Measurements from ENCODE around the gene TRMT44.

Gene TRMT44

DNA sequence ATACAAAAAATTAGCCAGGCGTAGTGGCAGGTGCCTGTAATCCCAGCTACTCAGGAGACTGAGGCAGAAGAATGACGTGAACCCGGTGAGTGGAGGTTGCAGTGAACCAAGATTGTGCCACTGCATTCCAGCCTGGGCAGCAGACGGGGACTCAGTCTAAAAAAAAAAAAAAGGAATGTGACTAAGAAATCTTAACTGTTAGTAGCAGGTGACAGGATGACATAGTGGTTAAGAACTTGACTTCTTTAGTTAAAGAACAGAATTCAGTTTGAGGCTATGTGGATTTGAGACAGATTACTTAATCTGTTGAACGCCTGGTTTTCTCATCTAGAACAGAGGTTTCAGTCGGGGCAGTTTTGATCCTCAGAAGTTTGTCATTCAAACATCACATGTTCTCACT lies 3.2 kb downstream of the TRMT44 start:
- no peak overlapping the region for H3K27ac ChIP-seq

DNA sequence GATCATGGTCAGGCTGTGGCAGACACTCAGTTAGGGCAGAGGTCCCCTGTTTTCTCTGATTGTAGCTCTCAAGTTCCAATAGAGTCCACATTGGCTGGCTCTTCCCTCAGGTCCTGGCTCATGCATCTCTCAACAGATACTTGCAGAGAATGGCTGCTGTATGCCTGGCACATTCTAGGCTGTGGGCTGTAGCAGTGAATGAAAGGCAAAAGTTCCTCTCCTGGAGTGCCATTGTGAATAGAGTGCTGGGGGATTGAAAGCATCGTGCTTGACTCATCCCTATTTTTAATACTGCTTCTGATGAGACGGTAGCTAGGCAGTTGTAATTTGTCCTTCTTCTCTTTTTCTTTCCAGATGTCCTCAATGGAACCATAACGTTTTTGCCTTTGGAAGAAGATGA lies 5.5 kb downstream of the TRMT44 start:
- TF ChIP-seq ZFX (IDR thresholded peaks at IDR 0.05; ENCODE audit: borderline replicate concordance) = no peak
- TF ChIP-seq, protein P1, sequence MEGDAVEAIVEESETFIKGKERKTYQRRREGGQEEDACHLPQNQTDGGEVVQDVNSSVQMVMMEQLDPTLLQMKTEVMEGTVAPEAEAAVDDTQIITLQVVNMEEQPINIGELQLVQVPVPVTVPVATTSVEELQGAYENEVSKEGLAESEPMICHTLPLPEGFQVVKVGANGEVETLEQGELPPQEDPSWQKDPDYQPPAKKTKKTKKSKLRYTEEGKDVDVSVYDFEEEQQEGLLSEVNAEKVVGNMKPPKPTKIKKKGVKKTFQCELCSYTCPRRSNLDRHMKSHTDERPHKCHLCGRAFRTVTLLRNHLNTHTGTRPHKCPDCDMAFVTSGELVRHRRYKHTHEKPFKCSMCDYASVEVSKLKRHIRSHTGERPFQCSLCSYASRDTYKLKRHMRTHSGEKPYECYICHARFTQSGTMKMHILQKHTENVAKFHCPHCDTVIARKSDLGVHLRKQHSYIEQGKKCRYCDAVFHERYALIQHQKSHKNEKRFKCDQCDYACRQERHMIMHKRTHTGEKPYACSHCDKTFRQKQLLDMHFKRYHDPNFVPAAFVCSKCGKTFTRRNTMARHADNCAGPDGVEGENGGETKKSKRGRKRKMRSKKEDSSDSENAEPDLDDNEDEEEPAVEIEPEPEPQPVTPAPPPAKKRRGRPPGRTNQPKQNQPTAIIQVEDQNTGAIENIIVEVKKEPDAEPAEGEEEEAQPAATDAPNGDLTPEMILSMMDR (IDR thresholded peaks at IDR 0.05) = no peak
- no peak overlapping the region for H3K27ac ChIP-seq

More for the DNA sequence above, 3.2 kb downstream of the TRMT44 start:
- TF ChIP-seq, protein P1 (IDR thresholded peaks at IDR 0.05) = no peak
- TF ChIP-seq ZFX (IDR thresholded peaks at IDR 0.05; ENCODE audit: borderline replicate concordance) = no peak

DNA sequence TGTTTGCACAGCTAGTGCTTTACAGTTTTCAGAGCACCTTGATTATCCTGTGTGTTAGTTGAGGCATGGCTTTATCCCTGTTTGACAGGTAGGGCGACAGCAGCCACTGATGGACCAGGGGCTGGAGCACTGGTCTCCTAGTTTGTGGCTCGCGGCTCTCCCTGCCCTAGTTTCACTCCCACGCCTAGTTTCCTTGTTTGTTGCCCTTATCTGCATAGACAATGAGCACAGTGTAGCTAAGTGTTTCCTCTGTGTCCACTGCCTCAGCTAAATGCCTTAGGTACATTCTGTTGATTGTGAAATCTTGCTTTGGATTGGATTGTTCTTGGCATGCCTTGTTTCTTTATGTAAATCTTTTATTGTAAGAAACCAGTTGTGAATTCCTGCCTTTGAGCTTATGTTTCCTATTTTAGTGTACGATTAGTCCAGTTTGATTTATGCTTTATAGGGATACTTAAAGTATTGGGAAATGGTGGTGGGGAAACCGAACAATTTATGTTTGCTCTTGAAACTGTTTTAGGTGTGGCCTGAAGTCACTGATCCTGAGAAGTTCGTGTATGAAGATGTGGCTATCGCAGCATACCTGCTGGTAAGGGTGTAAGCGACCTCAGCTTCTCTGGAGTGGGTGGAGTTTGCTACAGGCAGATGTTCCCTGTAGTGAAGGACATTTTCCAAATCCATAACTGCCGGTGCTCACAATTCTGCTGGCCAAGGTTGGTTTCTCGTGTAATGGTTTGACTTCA lies 11.0 kb downstream of the TRMT44 start:
- no peak for TF ChIP-seq ZFX (IDR thresholded peaks at IDR 0.05; ENCODE audit: borderline replicate concordance)
- TF ChIP-seq, protein P1 (IDR thresholded peaks at IDR 0.05) = no peak
- no peak overlapping the region for H3K27ac ChIP-seq

DNA sequence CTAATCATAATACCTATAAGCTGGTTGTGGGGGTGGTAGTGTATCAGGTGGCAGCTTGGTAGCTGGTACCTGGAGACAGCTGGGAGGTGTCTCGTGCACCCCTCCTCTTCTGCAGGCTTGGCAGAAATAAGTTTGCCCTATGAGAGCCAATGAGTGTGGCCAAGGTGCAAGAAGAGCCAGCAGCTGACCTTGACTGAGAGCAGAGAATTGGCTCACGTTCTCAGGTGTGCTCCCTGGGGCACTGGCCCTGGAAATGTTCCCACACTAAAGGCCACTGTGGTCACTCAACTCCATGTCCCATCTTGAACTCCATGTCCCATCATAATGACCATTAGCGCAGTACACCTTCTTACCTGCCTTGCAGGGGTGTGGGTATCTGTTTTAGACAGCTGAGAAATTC lies 13.4 kb downstream of the TRMT44 start:
- H3K27ac ChIP-seq = no peak overlapping the region
- TF ChIP-seq, protein P1 (IDR thresholded peaks at IDR 0.05) = no peak
- TF ChIP-seq ZFX (IDR thresholded peaks at IDR 0.05; ENCODE audit: borderline replicate concordance) = no peak

DNA sequence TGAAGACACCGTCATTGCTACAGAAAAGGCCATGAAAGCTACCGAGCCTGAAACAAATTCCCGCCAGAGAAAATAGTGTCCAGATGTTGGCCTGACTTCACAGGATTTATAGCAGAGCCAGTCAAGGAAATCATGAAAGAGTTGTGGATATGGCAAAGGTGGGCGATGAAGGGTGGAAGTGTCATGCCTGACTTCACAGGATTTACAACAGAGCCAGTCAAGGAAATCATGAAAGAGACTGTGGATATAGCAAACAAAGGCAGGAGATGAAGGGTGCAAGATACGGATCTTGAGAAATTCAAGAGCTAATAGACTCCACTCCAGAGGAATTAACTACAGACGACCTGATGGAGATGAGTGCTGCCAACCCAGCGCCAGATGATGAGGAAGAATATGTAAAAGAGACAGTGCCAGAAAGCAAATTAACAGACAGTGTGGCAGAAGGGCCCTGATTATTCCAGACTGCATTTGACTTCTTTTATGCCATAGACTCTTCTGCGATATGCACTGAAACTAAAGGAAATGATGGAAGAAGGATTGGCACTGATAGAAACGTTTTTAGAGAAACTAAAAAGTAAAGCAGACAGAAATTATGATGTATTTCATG lies 17.2 kb downstream of the TRMT44 start:
- no peak overlapping the region for H3K27ac ChIP-seq
- TF ChIP-seq, protein P1 (IDR thresholded peaks at IDR 0.05) = no peak
- no peak for TF ChIP-seq ZFX (IDR thresholded peaks at IDR 0.05; ENCODE audit: borderline replicate concordance)

DNA sequence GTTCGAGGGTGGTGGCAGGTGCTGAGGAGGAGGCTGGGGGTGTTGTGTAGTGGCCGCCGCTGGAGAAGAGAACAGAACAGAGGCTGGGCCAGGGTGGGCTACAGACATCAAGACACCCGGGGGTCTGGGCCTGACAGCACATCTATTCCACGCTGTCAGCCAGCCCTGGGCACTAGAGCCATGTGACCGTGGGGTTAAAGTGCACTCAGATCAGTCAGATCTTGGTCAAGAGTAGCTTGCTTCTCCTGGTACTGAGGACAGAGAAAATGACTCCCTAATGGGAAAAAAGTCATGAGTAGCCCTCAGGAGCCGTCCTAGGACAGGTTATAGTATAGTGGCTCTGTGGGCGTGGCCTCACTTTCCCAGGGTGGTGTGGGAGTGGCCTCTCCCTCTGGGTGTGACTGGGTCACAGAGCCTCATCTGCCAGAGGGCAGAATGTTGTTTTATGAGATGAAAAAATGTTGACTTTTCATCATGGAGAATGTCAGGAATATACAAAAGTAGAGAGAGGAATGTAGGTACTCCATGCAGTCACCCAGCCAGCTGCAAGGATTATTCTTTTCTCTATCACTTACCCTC lies 19.4 kb downstream of the TRMT44 start:
- H3K27ac ChIP-seq = no peak overlapping the region
- TF ChIP-seq, protein P1 (IDR thresholded peaks at IDR 0.05) = no peak
- no peak for TF ChIP-seq ZFX (IDR thresholded peaks at IDR 0.05; ENCODE audit: borderline replicate concordance)

DNA sequence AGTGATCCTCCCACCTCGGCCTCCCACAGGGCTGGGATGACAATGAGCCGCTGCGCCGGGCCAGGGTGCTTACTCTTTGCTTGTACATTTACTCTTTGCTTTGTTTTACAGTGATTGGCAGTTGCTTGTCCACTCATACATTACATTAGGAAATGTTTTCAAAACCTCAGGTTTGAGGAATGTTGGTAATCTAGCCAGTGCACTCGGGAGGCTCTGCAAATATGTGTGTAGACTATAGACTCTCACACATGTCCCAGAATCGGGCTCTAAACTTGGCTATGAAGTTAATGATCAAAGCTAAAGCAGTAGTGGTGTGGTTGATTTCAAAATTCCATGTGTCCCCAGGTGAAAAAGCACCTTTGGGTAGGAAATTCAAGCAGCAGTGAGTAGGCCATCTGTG lies 20.5 kb downstream of the TRMT44 start:
- no peak for TF ChIP-seq ZFX (IDR thresholded peaks at IDR 0.05; ENCODE audit: borderline replicate concordance)
- TF ChIP-seq, protein P1 (IDR thresholded peaks at IDR 0.05) = no peak
- H3K27ac ChIP-seq = no peak overlapping the region
